BJ (cell line): Measurements from ENCODE around the gene XCL2. TPM values are rescaled to one million over a fixed set of nuclear protein-coding genes. Genes with fewer than 3 reads are reported as not detected.
"Not testable (repeated sequence)": the region's sequence is repeated elsewhere in the genome, so short reads cannot be mapped to it uniquely, and the experiment has no call there.

ENCODE experiments used
- CTCF ChIA-PET: fragments of 350-600 bp; formaldehyde crosslinking; extraction: SDS; loops from one replicate; lab custom pipeline; 2021; ENCODE audit warnings: antibody characterized with exemption, inconsistent platforms; lab: Yijun Ruan, JAX
- POLR2A ChIA-PET: fragments of 300-600 bp; sonication (Branson Sonifier 250); formaldehyde crosslinking; extraction: SDS; loops from one replicate; lab custom pipeline; 2021; ENCODE audit warnings: antibody characterized with exemption; lab: Charles Lee
- DNase-seq: peaks from one replicate; pipeline ENCODE4 v3.0.0-alpha.2; 2011; ENCODE audit warnings: low read depth
- H3K27me3 ChIP-seq: 2 replicates; pipeline ENCODE4 v1.6.0; 2011; ENCODE audit warnings: low read length; ENCODE audit not compliant: control insufficient read depth, insufficient read depth
- H3K36me3 ChIP-seq: 2 replicates; pipeline ENCODE4 v1.5.1; 2011; ENCODE audit warnings: low read length; ENCODE audit not compliant: control insufficient read depth, insufficient read depth
- H3K4me3 ChIP-seq: 2 replicates; pipeline ENCODE4 v1.5.1; 2011; ENCODE audit warnings: low read depth, mild to moderate bottlenecking, control low read depth, low read length
- CTCF ChIP-seq: IDR thresholded peaks from 2 replicates; pipeline ENCODE4 v1.5.1; 2011; ENCODE audit warnings: low read depth, mild to moderate bottlenecking, control low read depth, inconsistent platforms, low read length, moderate library complexity; ENCODE audit not compliant: insufficient read depth
- polyA plus RNA-seq: library from polyadenylated mRNA; depleted of rRNA; stranded (reverse); fragments of >200 nt; gene quantifications from 2 replicates; pipeline ENCODE4 v1.2.3, GENCODE V29; 2011

The XCL2 gene
- polyA plus RNA-seq, 1 experiment = not detected

GRCh38 chr1:168585191-168585590, 41.4 kb upstream of the XCL2 start:
- H3K36me3 ChIP-seq = no peaks in the 10 kb centered on the region
- no peaks in the 10 kb centered on the region; the same call in 1 of the 2 replicates for H3K27me3 ChIP-seq
- no peak for DNase-seq
- CTCF ChIA-PET = interaction anchor here (0.6 to 5.2 kb wide), 9 partner anchors 17 to 763 kb away, joined by 3 to 38 read pairs (median 3); no protein-coding TSS in a partner anchor
- POLR2A ChIA-PET = no interaction called here
- no peak overlapping the region for H3K4me3 ChIP-seq
- TF ChIP-seq CTCF = no peak

DNA sequence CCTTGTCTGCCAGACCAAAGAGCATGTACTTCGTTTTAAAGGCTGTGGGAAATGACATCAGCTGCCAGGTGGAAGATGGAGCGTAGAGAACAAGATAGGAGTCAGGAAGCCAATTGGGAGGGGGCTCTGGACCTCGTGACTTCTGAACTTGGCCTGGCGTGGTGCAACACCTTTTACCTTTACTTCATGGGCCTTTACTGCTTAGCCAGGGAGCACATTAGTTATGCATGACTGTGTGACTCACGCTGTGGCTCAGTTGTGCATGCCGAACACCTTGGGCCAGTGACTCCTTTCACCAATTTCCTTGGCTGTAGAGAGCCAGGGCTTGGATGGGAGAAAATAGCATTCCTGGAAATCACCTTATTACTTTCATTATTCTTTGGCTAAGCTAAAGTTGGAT, 39.8 kb upstream of the XCL2 start:
- H3K4me3 ChIP-seq = no peak overlapping the region
- TF ChIP-seq CTCF = no peak
- CTCF ChIA-PET = interaction anchor here (1.1 to 5.2 kb wide), 3 partner anchors 13 to 241 kb away, joined by 3 to 38 read pairs (median 4); no protein-coding TSS in a partner anchor
- H3K36me3 ChIP-seq = no peaks in the 10 kb centered on the region
- H3K27me3 ChIP-seq = no peaks in the 10 kb centered on the region; the same call in 1 of the 2 replicates
- DNase-seq = no peak
- POLR2A ChIA-PET = no interaction called here

DNA sequence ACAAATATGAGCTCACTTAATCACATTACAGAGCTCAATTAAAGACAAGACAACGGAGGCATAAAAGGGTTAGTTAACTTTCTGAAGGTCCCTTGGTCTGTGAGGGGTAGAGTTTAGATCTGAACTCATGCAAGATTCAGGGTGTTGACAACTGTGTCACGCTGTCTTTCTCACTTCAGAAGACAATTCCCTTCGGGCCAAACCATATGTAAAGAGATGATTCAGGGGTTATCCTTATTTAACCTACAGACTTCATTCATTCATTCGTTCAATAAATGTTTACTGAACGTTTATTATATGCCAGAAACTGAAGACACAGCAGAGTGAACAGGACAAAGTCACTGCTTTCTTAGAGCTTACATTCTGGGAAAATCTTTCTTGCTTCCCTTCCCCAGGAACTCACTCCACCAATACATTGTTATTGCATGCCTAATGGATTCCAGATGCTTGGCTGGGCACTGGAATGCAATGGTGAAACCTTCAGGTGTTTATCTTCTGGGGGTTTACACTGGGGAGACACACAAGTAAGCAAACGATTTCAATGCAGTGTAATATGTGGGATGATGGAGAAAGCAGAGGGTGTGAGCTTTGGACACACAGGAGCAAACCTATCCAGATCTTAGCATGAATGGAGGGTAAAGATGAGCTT, 39.0 kb upstream of the XCL2 start:
- POLR2A ChIA-PET = no interaction called here
- Histone ChIP-seq H3K4me3 (no peak overlapping the region), H3K36me3 (no peaks in the 10 kb centered on the region), H3K27me3 (no peaks in the 10 kb centered on the region; the same call in 1 of the 2 replicates)
- DNase-seq = no peak
- CTCF ChIA-PET = interaction anchor here (1.0 to 5.2 kb wide), 5 partner anchors 12 to 143 kb away, joined by 3 to 38 read pairs (median 3); no protein-coding TSS in a partner anchor
- TF ChIP-seq CTCF = no peak

- no peak for TF ChIP-seq CTCF
- H3K36me3 ChIP-seq = no peaks in the 10 kb centered on the region
- ChIA-PET POLR2A (no interaction called here), CTCF (interaction anchor here (1.0 to 5.2 kb wide), 5 partner anchors 11 to 142 kb away, joined by 3 to 38 read pairs (median 3); no protein-coding TSS in a partner anchor)
- no peak overlapping the region for H3K4me3 ChIP-seq
- DNase-seq = no peak
- no peaks in the 10 kb centered on the region; the same call in 1 of the 2 replicates for H3K27me3 ChIP-seq
Measured at GRCh38 chr1:168581817-168582572, 38.2 kb upstream of the XCL2 start.

GRCh38 chr1:168580991-168581390, 37.2 kb upstream of the XCL2 start:
- CTCF ChIA-PET, DNase-seq, H3K27me3 ChIP-seq, H3K36me3 ChIP-seq, POLR2A ChIA-PET, H3K4me3 ChIP-seq: not testable (repeated sequence)

- H3K4me3 ChIP-seq, H3K36me3 ChIP-seq, DNase-seq, POLR2A ChIA-PET, CTCF ChIA-PET, H3K27me3 ChIP-seq: not testable (repeated sequence)
Measured at GRCh38 chr1:168580290-168580689, 36.5 kb upstream of the XCL2 start.

DNA sequence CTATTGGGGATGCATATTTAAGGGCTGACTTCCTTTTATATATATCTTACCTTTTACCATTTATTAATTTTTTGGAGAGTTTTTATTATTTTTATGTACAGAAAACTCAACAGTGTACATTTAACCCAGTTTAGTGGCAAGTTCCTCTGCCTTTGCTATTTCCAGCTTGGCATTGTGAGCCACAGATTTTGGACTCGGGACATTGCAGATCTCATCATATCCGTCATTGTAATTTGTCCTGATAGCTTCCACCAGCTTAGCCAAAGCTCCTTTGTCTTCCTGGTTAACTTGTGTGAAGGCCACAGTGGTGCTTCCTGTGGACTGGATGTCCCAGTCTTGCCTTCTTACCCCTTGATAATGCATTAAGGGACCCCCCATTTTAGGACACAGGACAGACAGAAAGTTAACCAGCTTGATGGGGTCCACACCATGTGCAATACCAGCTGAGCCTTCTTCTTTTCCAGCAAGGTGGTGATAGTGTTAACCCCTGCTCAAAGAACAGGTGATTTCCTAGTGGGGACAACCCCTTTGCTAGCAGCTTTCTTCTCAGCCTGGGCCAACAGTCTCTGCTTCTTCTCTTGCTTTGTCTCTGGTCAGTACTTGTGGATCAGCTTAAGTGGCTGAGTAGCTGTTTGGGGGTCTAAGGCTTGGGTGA, 34.9 kb upstream of the XCL2 start:
- DNase-seq, POLR2A ChIA-PET, H3K4me3 ChIP-seq, H3K36me3 ChIP-seq, H3K27me3 ChIP-seq: not testable (repeated sequence)
- CTCF ChIA-PET = interaction anchor here (0.6 to 2.2 kb wide), 2 partner anchors 139 to 236 kb away, joined by 4 to 14 read pairs; no protein-coding TSS in a partner anchor

DNA sequence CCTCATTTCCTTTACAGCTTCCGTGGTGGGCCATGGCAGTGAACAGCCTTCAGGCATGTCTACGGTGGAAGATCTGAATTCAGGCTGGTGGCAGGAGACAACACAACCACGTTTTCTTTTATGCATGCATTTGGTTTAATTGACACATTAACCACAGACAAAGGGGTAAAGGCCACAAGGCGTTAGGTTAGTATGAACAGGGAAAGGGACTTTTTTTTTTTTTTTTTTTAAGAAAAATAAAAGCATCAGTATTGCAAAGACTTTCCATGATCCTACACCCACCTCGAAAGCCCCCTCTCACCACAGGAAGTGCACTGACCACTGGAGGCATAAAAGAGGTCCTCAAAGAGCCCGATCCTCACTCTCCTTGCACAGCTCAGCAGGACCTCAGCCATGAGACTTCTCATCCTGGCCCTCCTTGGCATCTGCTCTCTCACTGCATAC, 32.5 kb upstream of the XCL2 start, which contains the start of gene XCL1:
Gene XCL1, plus strand, starts transcription at position 361 of the 444 bp plus-strand sequence. Its CDS starts 33 bp downstream, at position 394.
- CTCF ChIA-PET, DNase-seq, H3K27me3 ChIP-seq: not testable (repeated sequence)

More for the DNA sequence above, 32.5 kb upstream of the XCL2 start, which contains the start of gene XCL1:
- POLR2A ChIA-PET, H3K36me3 ChIP-seq, H3K4me3 ChIP-seq: not testable (repeated sequence)
